Gastrocnemius medialis (tissue), 4 donors: Measurements from ENCODE around the gene VOPP1. TPM values are rescaled to one million over a fixed set of nuclear protein-coding genes. Genes with fewer than 3 reads are reported as not detected.

Experiments used
- ATAC-seq, 2 donors: fragments of 150-250 bp; one replicate each; pipeline ENCODE4 v1.9.1; 2016
- DNase-seq, 2 donors: peaks; one replicate each; pipeline ENCODE4 v3.0.0-alpha.2; 2019
- H3K27ac ChIP-seq, 4 donors: fragments of 200-600 bp; sonication (generic); 1 replicate in 1 of 4; 2 replicates in 3 of 4; pipeline ENCODE4 v1.5.1; 2016 to 2018; ENCODE audit warnings: mild to moderate bottlenecking in 2 of 4, moderate library complexity in 1 of 4
- H3K27me3 ChIP-seq, 3 donors: fragments of 200-600 bp; sonication (generic) in 2 of 3; 1 replicate in 1 of 3; 2 replicates in 2 of 3; pipeline versions ENCODE4 v1.5.1 to v1.6.0; 2016 to 2019; ENCODE audit warnings: mild to moderate bottlenecking in 1 of 3, moderate library complexity in 1 of 3
- H3K36me3 ChIP-seq, 2 donors: fragments of 200-600 bp; sonication (generic) in 1 of 2; one replicate each; pipeline ENCODE4 v1.5.1; 2017 to 2018
- H3K4me1 ChIP-seq, 2 donors: fragments of 200-600 bp; sonication (generic) in 1 of 2; one replicate each; pipeline ENCODE4 v1.5.1; 2016 to 2017; ENCODE audit warnings: mild to moderate bottlenecking in 2 of 2
- H3K4me3 ChIP-seq, 4 donors: fragments of 200-600 bp; sonication (generic) in 3 of 4; 1 replicate in 1 of 4; 2 replicates in 3 of 4; pipeline ENCODE4 v1.5.1; 2016 to 2019; ENCODE audit warnings: mild to moderate bottlenecking in 2 of 4
- H3K9me3 ChIP-seq, 3 donors: fragments of 200-600 bp; sonication (generic) in 2 of 3; 1 replicate in 1 of 3; 2 replicates in 2 of 3; pipeline ENCODE4 v1.5.1; 2016 to 2019
- CTCF ChIP-seq, 5 experiments: fragments of 450-650 bp in 3 of 5; fragments of 200-600 bp in 2 of 5; sonication (generic) in 2 of 5; IDR thresholded peaks in 4 of 5; conservative IDR thresholded peaks in 1 of 5; 1 replicate in 4 of 5; 2 replicates in 1 of 5; pipeline ENCODE4 v1.5.1; 2016 to 2019; ENCODE audit warnings: antibody characterized with exemption in 5 of 5, mild to moderate bottlenecking in 3 of 5, moderate library complexity in 3 of 5
- POLR2A ChIP-seq, 2 donors: fragments of 450-650 bp; IDR thresholded peaks; one replicate each; pipeline ENCODE4 v1.6.1; 2017; ENCODE audit warnings: antibody characterized with exemption in 2 of 2, mild to moderate bottlenecking in 2 of 2, moderate library complexity in 2 of 2
- in situ Hi-C, 4 donors: fragments of 200-750 bp; cut with MboI; loops; one replicate each; pipeline versions ENCODE4 v1.15.0 to v1.8.0; 2017; ENCODE audit warnings: low sequenced_read_pairs in 4 of 4
- intact Hi-C: fragments of 100-400 bp; cut with DNase I; formaldehyde crosslinking; loops from one replicate; pipeline ENCODE4 v1.15.1; 2023; ENCODE audit warnings: low total_unique reads
- total RNA-seq, 4 donors: library from RNA; depleted of rRNA; stranded (reverse); fragments of >200 nt; gene quantifications; one replicate each; pipeline versions ENCODE4 v1.1.0 to v1.2.3, GENCODE V29; 2016

The VOPP1 gene
- total RNA-seq, 4 donors from 2014 or later: 17.3 to 27.9 (median 26.5) TPM

GRCh38 chr7:55432506-55432905 lies 139.8 kb downstream of the VOPP1 start:
- intact Hi-C loops (no loop called here), in situ Hi-C loops (loop anchor here in 1 of 4 donors (25.0 kb wide), 1 partner anchor 155 kb away; no protein-coding TSS in a partner anchor)
- no peak for TF ChIP-seq POLR2A (IDR thresholded peaks at IDR 0.05)
- no peak for TF ChIP-seq CTCF (IDR thresholded peaks at IDR 0.05 in 4 of 5, conservative IDR thresholded peaks at IDR 0.05 in 1 of 5)
- ATAC-seq (no peak), DNase-seq (no peak)
- Histone ChIP-seq H3K4me3 (no peak overlapping the region), H3K27me3 (no peaks in the 10 kb centered on the region), H3K9me3 (no peaks in the 10 kb centered on the region), H3K27ac (no peak overlapping the region), H3K36me3 (peaks cover 0 to 8% of the 10 kb centered on the region in 2 donors), H3K4me1 (peaks cover 0 to 11% of the 10 kb centered on the region in 2 donors)

- H3K9me3 ChIP-seq: no peaks in the 10 kb centered on the region
- H3K27me3 ChIP-seq: no peaks in the 10 kb centered on the region
- no peak overlapping the region for H3K27ac ChIP-seq
- H3K4me3 ChIP-seq: no peak overlapping the region
- peaks cover 0 to 8% of the 10 kb centered on the region in 2 donors for H3K36me3 ChIP-seq
- intact Hi-C loops (no loop called here), in situ Hi-C loops (loop anchor here in 1 of 4 donors (25.0 kb wide), 1 partner anchor 155 kb away; no protein-coding TSS in a partner anchor)
- ATAC-seq (no peak), DNase-seq (no peak)
- TF ChIP-seq POLR2A (IDR thresholded peaks at IDR 0.05) (no peak), CTCF (IDR thresholded peaks at IDR 0.05 in 4 of 5, conservative IDR thresholded peaks at IDR 0.05 in 1 of 5) (no peak)
- H3K4me1 ChIP-seq: peaks cover 0 to 14% of the 10 kb centered on the region in 2 donors
Observed at GRCh38 chr7:55431898-55432297, 140.4 kb downstream of the VOPP1 start.

- in situ Hi-C loops: loop anchor here in 1 of 4 donors (25.0 kb wide), 1 partner anchor 157 kb away; no protein-coding TSS in a partner anchor
Observed at GRCh38 chr7:55429835-55430499, 142.3 kb downstream of the VOPP1 start.

GRCh38 chr7:55427800-55428199 lies 144.5 kb downstream of the VOPP1 start:
- no peak overlapping the region for H3K27ac ChIP-seq

More at GRCh38 chr7:55429835-55430499, 142.3 kb downstream of the VOPP1 start:
- intact Hi-C loops: no loop called here
- Histone ChIP-seq H3K9me3 (no peaks in the 10 kb centered on the region), H3K36me3 (peaks cover 0 to 26% of the 10 kb centered on the region in 2 donors), H3K4me1 (peaks cover 0 to 14% of the 10 kb centered on the region in 2 donors), H3K27ac (no peak overlapping the region), H3K4me3 (no peak overlapping the region), H3K27me3 (no peaks in the 10 kb centered on the region)
- TF ChIP-seq POLR2A (IDR thresholded peaks at IDR 0.05): no peak
- DNase-seq (no peak), ATAC-seq (no peak)

More at GRCh38 chr7:55427800-55428199, 144.5 kb downstream of the VOPP1 start:
- H3K36me3 ChIP-seq: peaks cover 0 to 26% of the 10 kb centered on the region in 2 donors
- H3K4me3 ChIP-seq: no peak overlapping the region
- no peaks in the 10 kb centered on the region for H3K27me3 ChIP-seq
- intact Hi-C loops (no loop called here), in situ Hi-C loops (loop anchor here in 1 of 4 donors (25.0 kb wide), 1 partner anchor 160 kb away; no protein-coding TSS in a partner anchor)
- ATAC-seq: peak in 1 of 2 donors; percentile 21
- no peak for DNase-seq
- H3K9me3 ChIP-seq: no peaks in the 10 kb centered on the region
- peaks cover 0 to 14% of the 10 kb centered on the region in 2 donors for H3K4me1 ChIP-seq
- TF ChIP-seq CTCF (IDR thresholded peaks at IDR 0.05 in 4 of 5, conservative IDR thresholded peaks at IDR 0.05 in 1 of 5): no peak
- TF ChIP-seq POLR2A (IDR thresholded peaks at IDR 0.05): no peak
